Neural cell (in vitro differentiated cells): ENCODE measurements around the gene MDGA2. TPM values are rescaled to one million over a fixed set of nuclear protein-coding genes. Genes with fewer than 3 reads are reported as not detected.

Experiments used
- H2AFZ ChIP-seq: fragments of 200-600, 300-800 bp; sonication (generic), shearing (Covaris generic); 2 replicates; pipeline ENCODE4 v1.6.0; 2014; ENCODE audit warnings: low read depth, mild to moderate bottlenecking, antibody characterized with exemption, low read length, moderate library complexity
- H3F3A ChIP-seq: fragments of 200-600 bp; shearing (Covaris generic); 2 replicates; pipeline ENCODE4 v1.6.1; 2016; ENCODE audit warnings: mild to moderate bottlenecking, moderate library complexity, mixed read lengths, antibody characterized with exemption, low read length; ENCODE audit not compliant: insufficient read depth, poor library complexity, severe bottlenecking
- H3K27ac ChIP-seq: fragments of 200-600, 300-800 bp; sonication (generic), shearing (Covaris generic); 2 replicates; pipeline ENCODE4 v1.5.1; 2014; ENCODE audit warnings: mild to moderate bottlenecking, low read length, moderate library complexity
- H3K27me3 ChIP-seq: fragments of 300-800, 200-600 bp; sonication (generic), shearing (Covaris generic); 2 replicates; pipeline ENCODE4 v1.6.0; 2014; ENCODE audit warnings: mild to moderate bottlenecking, low read depth, low read length, moderate library complexity; ENCODE audit not compliant: insufficient read depth
- H3K36me3 ChIP-seq: fragments of 300-800, 200-600 bp; sonication (generic), shearing (Covaris generic); 2 replicates; pipeline ENCODE4 v1.5.1; 2014; ENCODE audit warnings: mild to moderate bottlenecking, antibody characterized with exemption, low read length, moderate library complexity; ENCODE audit not compliant: insufficient read depth
- H3K4me2 ChIP-seq: fragments of 300-800, 200-600 bp; sonication (generic), shearing (Covaris generic); 2 replicates; pipeline ENCODE4 v1.6.0; 2014; ENCODE audit warnings: mild to moderate bottlenecking, low read length
- H3K4me3 ChIP-seq: fragments of 300-800, 200-600 bp; sonication (generic), shearing (Covaris generic); 2 replicates; pipeline ENCODE4 v1.5.1; 2014; ENCODE audit warnings: mild to moderate bottlenecking, low read length, moderate library complexity
- H3K79me2 ChIP-seq: fragments of 200-600 bp; shearing (Covaris generic); replicated peaks from 2 replicates; pipeline ENCODE4 v1.6.0; 2014; ENCODE audit warnings: mild to moderate bottlenecking, low read length, moderate library complexity; ENCODE audit not compliant: insufficient read depth
- H3K9ac ChIP-seq: fragments of 300-800, 200-600 bp; sonication (generic), shearing (Covaris generic); 2 replicates; pipeline ENCODE4 v1.6.1; 2016; ENCODE audit warnings: mild to moderate bottlenecking, low read length, mixed read lengths
- H3K9me2 ChIP-seq: fragments of 200-600 bp; shearing (Covaris generic); 2 replicates; pipeline ENCODE4 v1.6.1; 2016; ENCODE audit warnings: mild to moderate bottlenecking, low read length, mixed read lengths; ENCODE audit not compliant: insufficient read depth
- H3K9me3 ChIP-seq: fragments of 200-600, 300-800 bp; sonication (generic), shearing (Covaris generic); 2 replicates; pipeline ENCODE4 v1.6.1; 2016; ENCODE audit warnings: mild to moderate bottlenecking, mixed run types, low read length, moderate library complexity, mixed read lengths
- H4K20me1 ChIP-seq: fragments of 200-600 bp; shearing (Covaris generic); 2 replicates; pipeline ENCODE4 v1.6.1; 2016; ENCODE audit warnings: mild to moderate bottlenecking, mixed run types; ENCODE audit not compliant: insufficient read depth
- EP300 ChIP-seq: fragments of 450-650 bp; conservative IDR thresholded peaks from 2 replicates; pipeline ENCODE4 v1.6.1; 2014; ENCODE audit warnings: antibody characterized with exemption, mild to moderate bottlenecking, moderate library complexity; ENCODE audit not compliant: poor library complexity, severe bottlenecking
- EZH2 ChIP-seq: fragments of 200-600, 300-800 bp; shearing (Covaris generic), sonication (generic); IDR thresholded peaks from 2 replicates; pipeline ENCODE4 v1.6.1; 2014; ENCODE audit warnings: antibody characterized with exemption, low read length, borderline replicate concordance, mild to moderate bottlenecking; ENCODE audit not compliant: insufficient read depth, poor library complexity, severe bottlenecking
- MXI1 ChIP-seq: fragments of 450-650 bp; conservative IDR thresholded peaks from 2 replicates; pipeline ENCODE4 v1.6.1; 2014; ENCODE audit warnings: antibody characterized with exemption, mild to moderate bottlenecking; ENCODE audit not compliant: poor library complexity, severe bottlenecking
- POLR2AphosphoS5 ChIP-seq: IDR thresholded peaks from 2 replicates; pipeline ENCODE4 v1.6.1; 2012
- RAD21 ChIP-seq: fragments of 450-650 bp; conservative IDR thresholded peaks from 2 replicates; pipeline ENCODE4 v1.6.1; 2014; ENCODE audit warnings: antibody characterized with exemption, mild to moderate bottlenecking, moderate library complexity
- SMC3 ChIP-seq: fragments of 450-650 bp; conservative IDR thresholded peaks from 2 replicates; pipeline ENCODE4 v1.6.1; 2014; ENCODE audit warnings: antibody characterized with exemption, mild to moderate bottlenecking, moderate library complexity; ENCODE audit not compliant: poor library complexity
- TAF1 ChIP-seq: IDR thresholded peaks from 2 replicates; pipeline ENCODE4 v1.6.1; 2012; ENCODE audit warnings: low read depth
- polyA plus RNA-seq: library from polyadenylated mRNA; depleted of rRNA; stranded (reverse); fragments of >200 nt; gene quantifications from 2 replicates; pipeline ENCODE4 v1.2.3, GENCODE V29; 2014
- TF ChIP-seq, protein P1 (sequence below): fragments of 450-650 bp; IDR thresholded peaks from 2 replicates; pipeline ENCODE4 v1.5.1; 2014; ENCODE audit warnings: antibody characterized with exemption, mild to moderate bottlenecking, moderate library complexity; ENCODE audit not compliant: poor library complexity, severe bottlenecking
- TF ChIP-seq, protein P2 (sequence below): IDR thresholded peaks from 2 replicates; pipeline ENCODE4 v1.6.1; 2012; ENCODE audit warnings: borderline replicate concordance

The MDGA2 gene
- polyA plus RNA-seq, 1 donor from 2014 or later, result 3.8 TPM

DNA sequence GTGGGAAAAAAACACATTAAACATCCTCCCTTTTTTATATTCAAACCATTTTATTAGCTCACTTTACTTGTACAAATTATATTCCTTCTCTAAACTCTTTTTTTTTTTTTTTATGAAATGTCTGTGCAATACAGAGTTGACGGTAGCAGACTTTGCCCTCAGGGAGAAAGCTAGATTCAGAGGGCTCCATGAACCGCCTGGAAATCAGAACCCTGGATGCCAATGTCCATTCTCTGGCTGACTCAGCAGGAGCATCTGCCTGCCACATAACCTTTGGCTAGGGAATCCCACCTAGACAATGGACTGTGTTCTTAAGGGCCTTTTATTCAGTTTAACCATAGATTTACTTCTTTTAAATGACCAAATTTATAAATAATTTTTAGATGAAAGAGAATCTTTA lies 467.0 kb downstream of the MDGA2 start:
- H3F3A ChIP-seq, result no peaks in the 10 kb centered on the region
- H3K9me2 ChIP-seq, result no peaks in the 10 kb centered on the region
- H3K9ac ChIP-seq, result no peak overlapping the region
- H3K4me3 ChIP-seq, result no peak overlapping the region
- no peaks in the 10 kb centered on the region for H4K20me1 ChIP-seq
- TF ChIP-seq EZH2 (no peak), POLR2AphosphoS5 (no peak), EP300 (no peak), RAD21 (no peak), MXI1 (no peak), SMC3 (no peak), TAF1 (no peak)
- TF ChIP-seq, protein P1, sequence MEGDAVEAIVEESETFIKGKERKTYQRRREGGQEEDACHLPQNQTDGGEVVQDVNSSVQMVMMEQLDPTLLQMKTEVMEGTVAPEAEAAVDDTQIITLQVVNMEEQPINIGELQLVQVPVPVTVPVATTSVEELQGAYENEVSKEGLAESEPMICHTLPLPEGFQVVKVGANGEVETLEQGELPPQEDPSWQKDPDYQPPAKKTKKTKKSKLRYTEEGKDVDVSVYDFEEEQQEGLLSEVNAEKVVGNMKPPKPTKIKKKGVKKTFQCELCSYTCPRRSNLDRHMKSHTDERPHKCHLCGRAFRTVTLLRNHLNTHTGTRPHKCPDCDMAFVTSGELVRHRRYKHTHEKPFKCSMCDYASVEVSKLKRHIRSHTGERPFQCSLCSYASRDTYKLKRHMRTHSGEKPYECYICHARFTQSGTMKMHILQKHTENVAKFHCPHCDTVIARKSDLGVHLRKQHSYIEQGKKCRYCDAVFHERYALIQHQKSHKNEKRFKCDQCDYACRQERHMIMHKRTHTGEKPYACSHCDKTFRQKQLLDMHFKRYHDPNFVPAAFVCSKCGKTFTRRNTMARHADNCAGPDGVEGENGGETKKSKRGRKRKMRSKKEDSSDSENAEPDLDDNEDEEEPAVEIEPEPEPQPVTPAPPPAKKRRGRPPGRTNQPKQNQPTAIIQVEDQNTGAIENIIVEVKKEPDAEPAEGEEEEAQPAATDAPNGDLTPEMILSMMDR, result no peak
- TF ChIP-seq, protein P2, sequence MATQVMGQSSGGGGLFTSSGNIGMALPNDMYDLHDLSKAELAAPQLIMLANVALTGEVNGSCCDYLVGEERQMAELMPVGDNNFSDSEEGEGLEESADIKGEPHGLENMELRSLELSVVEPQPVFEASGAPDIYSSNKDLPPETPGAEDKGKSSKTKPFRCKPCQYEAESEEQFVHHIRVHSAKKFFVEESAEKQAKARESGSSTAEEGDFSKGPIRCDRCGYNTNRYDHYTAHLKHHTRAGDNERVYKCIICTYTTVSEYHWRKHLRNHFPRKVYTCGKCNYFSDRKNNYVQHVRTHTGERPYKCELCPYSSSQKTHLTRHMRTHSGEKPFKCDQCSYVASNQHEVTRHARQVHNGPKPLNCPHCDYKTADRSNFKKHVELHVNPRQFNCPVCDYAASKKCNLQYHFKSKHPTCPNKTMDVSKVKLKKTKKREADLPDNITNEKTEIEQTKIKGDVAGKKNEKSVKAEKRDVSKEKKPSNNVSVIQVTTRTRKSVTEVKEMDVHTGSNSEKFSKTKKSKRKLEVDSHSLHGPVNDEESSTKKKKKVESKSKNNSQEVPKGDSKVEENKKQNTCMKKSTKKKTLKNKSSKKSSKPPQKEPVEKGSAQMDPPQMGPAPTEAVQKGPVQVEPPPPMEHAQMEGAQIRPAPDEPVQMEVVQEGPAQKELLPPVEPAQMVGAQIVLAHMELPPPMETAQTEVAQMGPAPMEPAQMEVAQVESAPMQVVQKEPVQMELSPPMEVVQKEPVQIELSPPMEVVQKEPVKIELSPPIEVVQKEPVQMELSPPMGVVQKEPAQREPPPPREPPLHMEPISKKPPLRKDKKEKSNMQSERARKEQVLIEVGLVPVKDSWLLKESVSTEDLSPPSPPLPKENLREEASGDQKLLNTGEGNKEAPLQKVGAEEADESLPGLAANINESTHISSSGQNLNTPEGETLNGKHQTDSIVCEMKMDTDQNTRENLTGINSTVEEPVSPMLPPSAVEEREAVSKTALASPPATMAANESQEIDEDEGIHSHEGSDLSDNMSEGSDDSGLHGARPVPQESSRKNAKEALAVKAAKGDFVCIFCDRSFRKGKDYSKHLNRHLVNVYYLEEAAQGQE, result no peak
- no peak overlapping the region for H2AFZ ChIP-seq
- H3K4me2 ChIP-seq, result no peak overlapping the region
- no peaks in the 10 kb centered on the region for H3K27me3 ChIP-seq
- no peaks in the 10 kb centered on the region for H3K9me3 ChIP-seq
- no peaks in the 10 kb centered on the region for H3K36me3 ChIP-seq
- H3K79me2 ChIP-seq, result no peaks in the 10 kb centered on the region
- no peak overlapping the region for H3K27ac ChIP-seq

DNA sequence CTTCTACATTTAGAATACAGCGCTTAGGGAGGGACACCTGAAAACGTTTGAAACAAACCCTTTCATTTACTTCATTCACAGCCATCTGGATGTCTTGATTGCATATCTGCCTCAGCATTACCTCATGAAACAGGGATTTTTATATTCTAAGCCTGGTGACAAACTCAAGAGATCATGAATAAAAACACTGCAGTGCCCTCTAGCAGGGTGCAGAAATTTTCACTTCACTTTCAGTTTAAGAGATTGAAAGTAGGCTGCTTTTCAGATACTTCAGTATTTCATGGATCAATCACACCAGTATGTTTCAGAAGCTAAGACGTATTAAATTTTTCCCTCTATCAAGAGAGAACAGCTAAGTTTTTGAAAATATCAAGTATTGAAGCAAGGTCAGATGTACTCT lies 467.8 kb downstream of the MDGA2 start:
- no peaks in the 10 kb centered on the region for H3K36me3 ChIP-seq
- H3K4me3 ChIP-seq, result no peak overlapping the region
- no peak for TF ChIP-seq MXI1
- TF ChIP-seq EZH2, result no peak
- TF ChIP-seq TAF1, result no peak
- TF ChIP-seq, protein P2, result no peak
- TF ChIP-seq SMC3, result no peak
- TF ChIP-seq POLR2AphosphoS5, result no peak
- TF ChIP-seq, protein P1, result no peak
- no peak for TF ChIP-seq RAD21
- TF ChIP-seq EP300, result no peak

More for the DNA sequence above, 467.8 kb downstream of the MDGA2 start:
- H3K4me2 ChIP-seq, result no peak overlapping the region
- H3F3A ChIP-seq, result no peaks in the 10 kb centered on the region
- no peaks in the 10 kb centered on the region for H3K9me2 ChIP-seq
- no peak overlapping the region for H2AFZ ChIP-seq
- H3K9ac ChIP-seq, result no peak overlapping the region
- H3K79me2 ChIP-seq, result no peaks in the 10 kb centered on the region
- H3K27me3 ChIP-seq, result no peaks in the 10 kb centered on the region
- no peaks in the 10 kb centered on the region for H4K20me1 ChIP-seq
- H3K9me3 ChIP-seq, result no peaks in the 10 kb centered on the region
- H3K27ac ChIP-seq, result no peak overlapping the region
